ENCODE measurements around the gene CETN1.

The CETN1 gene

DNA sequence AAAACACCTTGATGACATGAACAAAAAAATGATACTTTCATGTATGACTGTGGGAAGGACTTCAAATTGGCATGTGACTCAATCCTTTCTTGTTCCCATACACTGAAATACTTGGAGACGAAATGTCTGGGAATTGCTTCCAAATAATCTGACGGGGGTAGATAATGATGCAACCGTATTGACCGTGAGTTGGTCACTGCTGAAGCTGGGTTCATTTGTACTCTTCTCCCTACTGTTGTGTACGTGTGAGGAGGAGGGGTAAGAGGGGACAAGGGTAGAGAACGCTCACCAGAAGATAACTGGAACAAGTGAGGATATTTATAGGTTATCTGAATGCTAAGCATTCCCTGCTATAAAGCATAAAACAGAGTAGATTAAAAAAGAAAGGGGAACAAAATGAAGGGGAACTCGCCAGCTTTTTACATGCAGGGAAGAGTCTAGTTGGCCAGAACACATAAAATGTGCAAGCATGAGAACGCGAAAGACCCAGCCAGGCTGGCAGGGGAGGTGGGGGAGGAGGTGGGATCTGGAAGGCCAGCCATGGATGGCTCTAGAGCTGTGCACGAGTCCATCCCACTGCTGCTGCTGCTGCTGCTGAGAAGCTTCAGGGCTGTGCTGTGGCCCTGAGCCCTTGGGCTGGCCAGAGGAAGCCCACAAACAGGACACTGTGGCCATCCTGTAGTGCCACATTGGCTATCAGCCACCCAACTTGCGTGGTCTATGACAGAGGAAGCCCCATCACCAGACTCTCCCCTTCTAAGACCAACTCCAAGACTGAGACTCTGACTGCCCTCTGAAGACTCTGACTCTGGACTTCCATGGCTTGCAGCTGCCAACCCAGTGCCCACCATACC, 15.2 kb upstream of the CETN1 start:
- H3K36me3 ChIP-seq (ENCODE audit: insufficient read depth, low read length), result no peaks in the 10 kb centered on the region

DNA sequence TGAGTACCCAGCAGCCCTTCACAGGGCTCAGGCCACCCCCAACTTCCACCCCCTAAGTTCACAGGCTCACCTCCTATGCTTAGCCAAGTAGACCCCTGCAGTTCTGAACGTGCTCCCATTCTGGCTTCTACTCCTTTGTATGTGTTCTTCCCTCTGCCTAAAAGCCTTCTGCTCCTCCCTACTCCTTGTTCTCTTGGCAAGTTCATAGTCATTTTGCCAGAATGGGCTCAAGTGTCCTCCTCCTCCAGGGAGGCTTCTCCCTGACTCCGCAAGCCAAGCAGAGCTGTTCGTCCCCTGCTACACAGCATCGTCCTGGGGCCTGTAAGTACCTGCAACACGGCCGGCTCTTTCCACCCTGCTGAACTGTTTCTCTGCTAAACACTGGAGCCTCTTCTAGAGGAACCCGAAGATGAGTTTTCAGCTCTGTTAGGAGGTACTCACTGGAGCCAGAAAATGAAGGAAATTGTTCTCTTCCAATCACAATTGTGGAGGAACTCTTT, 14.6 kb upstream of the CETN1 start:
- Histone ChIP-seq H3K9me3 (ENCODE audit: low read depth, low read length) (no peaks in the 10 kb centered on the region), H3K9ac (ENCODE audit: insufficient read length) (no peak overlapping the region), H3K27ac (no peak overlapping the region), H3K4me3 (no peak overlapping the region), H3K36me3 (ENCODE audit: insufficient read depth, low read length) (no peaks in the 10 kb centered on the region)
- TF ChIP-seq POLR2AphosphoS5 (IDR thresholded peaks at IDR 0.05; ENCODE audit: borderline replicate concordance, low read depth, low read length) (no peak), FOXP2 (optimal IDR thresholded peaks at IDR 0.05; ENCODE audit: control extremely low read depth, extremely low read length, insufficient read depth) (no peak), EZH2 (IDR thresholded peaks at IDR 0.05) (no peak)
- DNase-seq (ENCODE audit: low read depth, low spot score), result no peak

More for the DNA sequence above, 15.2 kb upstream of the CETN1 start:
- DNase-seq (ENCODE audit: low read depth, low spot score), result no peak
- no peak overlapping the region for H3K9ac ChIP-seq (ENCODE audit: insufficient read length)
- TF ChIP-seq EZH2 (IDR thresholded peaks at IDR 0.05) (no peak), POLR2AphosphoS5 (IDR thresholded peaks at IDR 0.05; ENCODE audit: borderline replicate concordance, low read depth, low read length) (no peak), FOXP2 (optimal IDR thresholded peaks at IDR 0.05; ENCODE audit: control extremely low read depth, extremely low read length, insufficient read depth) (no peak)
- H3K9me3 ChIP-seq (ENCODE audit: low read depth, low read length), result no peaks in the 10 kb centered on the region
- H3K27ac ChIP-seq, result no peak overlapping the region
- H3K4me3 ChIP-seq, result no peak overlapping the region

DNA sequence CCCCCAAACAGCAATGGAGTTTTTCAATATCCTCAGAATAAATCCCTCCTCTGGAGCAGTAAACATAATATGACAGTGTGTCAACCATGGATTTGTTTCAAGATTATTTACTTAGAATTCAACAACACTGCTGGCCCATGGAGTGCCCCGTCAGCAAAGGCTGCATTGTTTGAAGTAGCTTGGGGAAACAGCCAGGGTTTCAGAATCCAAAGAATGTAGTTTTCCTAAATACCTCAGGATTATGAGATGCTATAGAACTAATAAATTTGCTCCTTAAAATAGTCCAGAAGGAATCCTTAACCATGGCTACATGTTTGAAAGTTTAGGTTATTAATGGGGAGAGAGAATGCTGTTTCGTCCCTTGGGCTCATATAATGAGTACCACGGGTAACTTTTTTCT, 13.1 kb upstream of the CETN1 start:
- Histone ChIP-seq H3K27ac (no peak overlapping the region), H3K9ac (ENCODE audit: insufficient read length) (no peak overlapping the region), H3K9me3 (ENCODE audit: low read depth, low read length) (no peaks in the 10 kb centered on the region), H3K4me3 (no peak overlapping the region), H3K36me3 (ENCODE audit: insufficient read depth, low read length) (no peaks in the 10 kb centered on the region)
- TF ChIP-seq FOXP2 (optimal IDR thresholded peaks at IDR 0.05; ENCODE audit: control extremely low read depth, extremely low read length, insufficient read depth) (no peak), POLR2AphosphoS5 (IDR thresholded peaks at IDR 0.05; ENCODE audit: borderline replicate concordance, low read depth, low read length) (no peak), EZH2 (IDR thresholded peaks at IDR 0.05) (no peak)
- DNase-seq (ENCODE audit: low read depth, low spot score), result no peak

DNA sequence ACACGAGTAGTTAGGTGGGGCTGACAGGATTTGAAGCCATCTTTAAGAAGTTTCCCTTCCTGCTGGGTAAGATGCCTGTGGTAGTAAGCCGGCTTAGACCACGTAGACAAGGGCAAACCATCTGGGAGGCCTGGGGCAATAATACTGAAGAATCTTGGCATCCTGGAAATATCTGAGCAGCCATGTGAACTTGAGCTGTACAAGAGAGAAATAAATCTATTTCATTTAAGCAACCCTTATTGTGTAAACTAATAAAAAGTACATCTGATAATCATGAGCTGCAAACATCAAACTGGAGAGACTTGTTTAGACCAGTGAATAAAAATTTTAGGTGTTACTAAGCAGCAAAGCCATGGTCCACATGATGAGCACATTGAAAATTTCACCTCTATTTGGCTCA, 11.4 kb upstream of the CETN1 start:
- no peak for DNase-seq (ENCODE audit: low read depth, low spot score)

DNA sequence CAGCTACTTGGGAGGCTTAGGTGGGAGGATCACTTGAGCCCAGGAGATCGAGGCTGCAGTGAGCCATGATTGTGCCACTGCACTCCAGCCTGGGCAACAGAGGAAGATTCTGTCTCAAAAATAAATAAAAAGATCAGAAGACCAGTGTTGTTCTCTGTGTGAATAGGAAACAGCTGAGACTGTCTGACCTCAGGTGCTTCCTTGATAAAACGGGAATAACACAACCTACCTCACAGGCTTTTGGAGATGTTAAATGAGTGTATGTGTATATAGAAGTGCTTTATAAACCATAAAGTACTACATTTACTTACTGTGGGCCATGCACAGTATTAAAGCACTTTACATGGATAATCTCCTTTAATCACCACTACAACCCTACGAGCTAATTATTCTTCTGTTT, 9.9 kb upstream of the CETN1 start:
- no peak overlapping the region for H3K9ac ChIP-seq (ENCODE audit: insufficient read length)
- no peak overlapping the region for H3K4me3 ChIP-seq
- no peak for TF ChIP-seq EZH2 (IDR thresholded peaks at IDR 0.05)
- TF ChIP-seq FOXP2 (optimal IDR thresholded peaks at IDR 0.05; ENCODE audit: control extremely low read depth, extremely low read length, insufficient read depth), result no peak
- no peak for TF ChIP-seq POLR2AphosphoS5 (IDR thresholded peaks at IDR 0.05; ENCODE audit: borderline replicate concordance, low read depth, low read length)
- no peaks in the 10 kb centered on the region for H3K36me3 ChIP-seq (ENCODE audit: insufficient read depth, low read length)
- no peak overlapping the region for H3K27ac ChIP-seq
- no peak for DNase-seq (ENCODE audit: low read depth, low spot score)
- H3K9me3 ChIP-seq (ENCODE audit: low read depth, low read length), result no peaks in the 10 kb centered on the region

More for the DNA sequence above, 11.4 kb upstream of the CETN1 start:
- no peak for TF ChIP-seq POLR2AphosphoS5 (IDR thresholded peaks at IDR 0.05; ENCODE audit: borderline replicate concordance, low read depth, low read length)
- no peak for TF ChIP-seq EZH2 (IDR thresholded peaks at IDR 0.05)
- TF ChIP-seq FOXP2 (optimal IDR thresholded peaks at IDR 0.05; ENCODE audit: control extremely low read depth, extremely low read length, insufficient read depth), result no peak
- no peaks in the 10 kb centered on the region for H3K36me3 ChIP-seq (ENCODE audit: insufficient read depth, low read length)
- H3K4me3 ChIP-seq, result no peak overlapping the region
- no peak overlapping the region for H3K9ac ChIP-seq (ENCODE audit: insufficient read length)
- no peaks in the 10 kb centered on the region for H3K9me3 ChIP-seq (ENCODE audit: low read depth, low read length)
- no peak overlapping the region for H3K27ac ChIP-seq

DNA sequence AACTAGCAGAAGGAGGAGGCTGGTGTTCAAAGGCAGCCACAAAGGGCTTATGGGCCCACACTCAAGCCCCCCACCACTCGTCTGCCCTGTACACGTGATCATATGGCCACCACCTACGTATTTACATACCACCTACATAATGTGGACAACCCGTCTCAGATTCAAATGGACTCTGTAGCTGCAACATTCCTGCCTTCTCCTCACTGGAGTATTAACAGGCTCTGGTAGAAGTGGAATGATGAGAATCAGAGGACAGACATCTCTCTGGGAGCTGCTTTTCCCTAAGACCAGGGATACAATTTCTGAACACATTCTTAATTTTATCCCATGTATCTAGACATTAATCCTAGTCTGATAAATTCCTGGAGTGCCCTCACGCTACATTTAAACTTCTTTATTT, 9.5 kb upstream of the CETN1 start:
- Histone ChIP-seq H3K36me3 (ENCODE audit: insufficient read depth, low read length) (no peaks in the 10 kb centered on the region), H3K9me3 (ENCODE audit: low read depth, low read length) (no peaks in the 10 kb centered on the region), H3K27ac (no peak overlapping the region), H3K9ac (ENCODE audit: insufficient read length) (no peak overlapping the region), H3K4me3 (no peak overlapping the region)
- TF ChIP-seq FOXP2 (optimal IDR thresholded peaks at IDR 0.05; ENCODE audit: control extremely low read depth, extremely low read length, insufficient read depth), result no peak
- TF ChIP-seq EZH2 (IDR thresholded peaks at IDR 0.05), result no peak
- no peak for TF ChIP-seq POLR2AphosphoS5 (IDR thresholded peaks at IDR 0.05; ENCODE audit: borderline replicate concordance, low read depth, low read length)
- no peak for DNase-seq (ENCODE audit: low read depth, low spot score)

DNA sequence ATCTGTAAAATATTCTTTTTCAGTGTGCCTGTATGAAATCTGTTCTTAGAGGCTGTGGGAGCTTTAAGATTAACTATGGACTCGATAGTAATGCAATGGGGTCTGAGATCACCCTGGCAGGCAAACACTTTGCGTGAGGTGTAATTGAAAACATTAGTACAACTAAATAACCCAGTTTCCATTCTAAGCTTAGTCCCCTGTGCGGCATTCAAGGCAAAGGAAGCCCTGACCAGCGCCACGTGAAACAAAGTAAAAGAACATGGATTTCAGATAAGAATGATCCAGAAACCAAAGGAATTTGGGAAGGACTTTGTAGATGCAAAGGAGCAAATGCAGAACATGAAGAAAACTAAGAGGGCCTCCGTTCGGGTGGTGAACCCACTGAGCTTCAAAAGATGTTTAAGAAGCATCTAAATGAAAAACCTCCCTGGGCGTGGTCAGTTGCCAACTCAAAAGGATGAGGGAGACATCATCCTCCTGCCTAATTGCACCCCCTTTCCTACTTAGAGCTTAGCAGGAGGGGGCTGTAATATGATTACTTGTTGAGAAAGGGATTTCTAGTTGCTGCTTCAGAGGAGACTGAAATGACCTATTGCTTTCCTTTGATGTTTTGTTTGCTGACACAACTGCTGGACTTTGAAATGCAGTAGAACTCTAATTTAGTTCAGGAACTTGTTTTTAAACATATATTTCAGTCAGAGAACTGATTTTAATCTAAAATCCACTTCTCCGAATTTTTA, 7.9 kb upstream of the CETN1 start:
- Histone ChIP-seq H3K4me3 (no peak overlapping the region), H3K9ac (ENCODE audit: insufficient read length) (no peak overlapping the region), H3K27ac (no peak overlapping the region), H3K9me3 (ENCODE audit: low read depth, low read length) (no peaks in the 10 kb centered on the region), H3K36me3 (ENCODE audit: insufficient read depth, low read length) (no peaks in the 10 kb centered on the region)
- no peak for DNase-seq (ENCODE audit: low read depth, low spot score)
- TF ChIP-seq EZH2 (IDR thresholded peaks at IDR 0.05) (no peak), FOXP2 (optimal IDR thresholded peaks at IDR 0.05; ENCODE audit: control extremely low read depth, extremely low read length, insufficient read depth) (no peak), POLR2AphosphoS5 (IDR thresholded peaks at IDR 0.05; ENCODE audit: borderline replicate concordance, low read depth, low read length) (no peak)

DNA sequence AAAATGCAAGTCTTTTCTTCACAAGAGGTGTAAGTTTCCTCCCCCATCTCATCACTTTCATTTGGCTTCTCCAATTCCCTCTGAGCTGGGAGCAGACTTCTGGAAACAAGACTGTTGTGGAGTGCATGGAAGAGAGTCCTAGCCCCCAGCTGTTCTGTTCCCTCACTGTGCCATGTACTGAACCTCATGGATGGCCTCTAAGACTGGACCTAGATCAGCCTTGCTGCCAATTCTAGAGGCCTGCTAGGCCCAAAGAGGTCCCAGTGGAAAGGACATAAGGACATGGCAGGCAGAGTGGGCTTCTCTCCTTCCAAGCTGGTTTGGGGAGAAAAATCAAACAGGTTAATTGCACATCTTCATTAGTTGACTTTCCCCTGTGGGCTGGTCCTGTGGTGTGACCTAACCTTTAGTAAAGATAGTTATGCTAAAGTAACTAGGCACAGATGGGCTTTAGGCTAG, 7.3 kb upstream of the CETN1 start:
- H3K4me3 ChIP-seq, result no peak overlapping the region
- TF ChIP-seq EZH2 (IDR thresholded peaks at IDR 0.05) (no peak), FOXP2 (optimal IDR thresholded peaks at IDR 0.05; ENCODE audit: control extremely low read depth, extremely low read length, insufficient read depth) (no peak), POLR2AphosphoS5 (IDR thresholded peaks at IDR 0.05; ENCODE audit: borderline replicate concordance, low read depth, low read length) (no peak)
- no peak for DNase-seq (ENCODE audit: low read depth, low spot score)
- no peak overlapping the region for H3K9ac ChIP-seq (ENCODE audit: insufficient read length)
- no peak overlapping the region for H3K27ac ChIP-seq
- H3K36me3 ChIP-seq (ENCODE audit: insufficient read depth, low read length), result no peaks in the 10 kb centered on the region
- no peaks in the 10 kb centered on the region for H3K9me3 ChIP-seq (ENCODE audit: low read depth, low read length)
